Ovary (tissue), 9 donors: Measurements from ENCODE around the gene PRKCQ. TPM values are rescaled to one million over a fixed set of nuclear protein-coding genes. Genes with fewer than 3 reads are reported as not detected.

ENCODE experiments used
- DNase-seq, 5 donors: peaks; one replicate each; pipeline ENCODE4 v3.0.0-alpha.2; 2019 to 2020
- H3K27ac ChIP-seq, 2 donors: fragments of 200-600 bp; one replicate each; pipeline versions ENCODE4 v1.5.1 to v1.8.0; 2019 to 2022
- H3K27me3 ChIP-seq: fragments of 200-600 bp; one replicate; pipeline ENCODE4 v1.8.0; 2022
- H3K36me3 ChIP-seq: fragments of 200-600 bp; sonication (generic); one replicate; pipeline ENCODE4 v1.5.1; 2019
- H3K4me1 ChIP-seq: one replicate; pipeline ENCODE4 v1.8.1; 2013; ENCODE audit warnings: mild to moderate bottlenecking, moderate library complexity; ENCODE audit not compliant: insufficient read depth
- H3K4me3 ChIP-seq: fragments of 200-600 bp; sonication (generic); one replicate; pipeline ENCODE4 v1.5.1; 2017
- H3K9me3 ChIP-seq, 2 donors: fragments of 200-600 bp in 1 of 2; sonication (generic) in 1 of 2; one replicate each; pipeline versions ENCODE4 v1.5.1 to v1.8.1; 2013 to 2019; ENCODE audit warnings: mild to moderate bottlenecking in 1 of 2, moderate library complexity in 1 of 2
- CTCF ChIP-seq, 3 donors: fragments of 450-650 bp in 2 of 3; fragments of 200-600 bp in 1 of 3; IDR thresholded peaks; one replicate each; pipeline versions ENCODE4 v1.5.1 to v1.8.0; 2016 to 2022; ENCODE audit warnings: antibody characterized with exemption in 3 of 3, mild to moderate bottlenecking in 1 of 3
- EP300 ChIP-seq: sonication (generic); formaldehyde crosslinking; IDR thresholded peaks from one replicate; pipeline ENCODE4 v1.6.1; 2017; ENCODE audit warnings: antibody characterized with exemption
- POLR2A ChIP-seq: fragments of 450-650 bp; IDR thresholded peaks from one replicate; pipeline ENCODE4 v1.6.1; 2017; ENCODE audit warnings: antibody characterized with exemption, mild to moderate bottlenecking, moderate library complexity
- WGBS, 3 donors: extraction: QIAGEN DNeasy Blood & Tissue Kit in 1 of 3; methylation state at CpG; one replicate each; pipeline versions ENCODE4 v1.1.5 to v1.1.7; 2013 to 2017; 5-methylcytosine and 5-hydroxymethylcytosine counted together
- intact Hi-C, 4 donors: fragments of 100-400 bp; cut with DNase I; formaldehyde crosslinking; loops; one replicate each; pipeline versions ENCODE4 v1.11.0 to v1.15.1; 2022 to 2023
- polyA plus RNA-seq, 2 donors: library from polyadenylated mRNA; stranded (reverse); fragments of 200-250 nt in 1 of 2; fragments of 350-450 nt in 1 of 2; fragmentation: Illumina TruSeq in 1 of 2; extraction: RNeasy Lipid Tissue Mini Kit (QIAGEN cat#74804) in 1 of 2; gene quantifications; one replicate each; pipeline ENCODE4 v1.2.3, GENCODE V29; 2013 to 2014
- total RNA-seq, 7 donors: library from RNA; depleted of rRNA in 2 of 7; stranded (reverse); fragments of >200 nt in 2 of 7; fragmentation: NEBNext Ultra II Directional in 3 of 7; extraction: Animal tissue kit (Norgen Biotek cat#: 25700) in 3 of 7; gene quantifications; one replicate each; pipeline versions ENCODE4 v1.1.0 to v1.2.4, GENCODE V29; 2016 to 2023
- donor health status: DM: no; HTN: no; CAD: no; lungs with moderate emphysema.
- donor health status: DM: no; HTN: no; CAD: no.
- donor health status: Bipolar disorder and iron deficiency.
- donor health status: DM: yes; HTN: yes; CAD: no.
- donor health status: DM: no; HTN: no; CAD: no.
- donor health status: DM: yes; HTN: yes; CAD: no.

The PRKCQ gene
- total and polyA plus RNA-seq, 9 donors: 0.71 to 3.6 (median 1.1) TPM

GRCh38 chr10:6589287-6590094 is 9.4 kb upstream of the PRKCQ start:
- no peaks in the 10 kb centered on the region for H3K27me3 ChIP-seq
- TF ChIP-seq POLR2A: no peak
- no peak for TF ChIP-seq CTCF (IDR thresholded peaks at IDR 0.05)
- TF ChIP-seq EP300: no peak
- H3K9me3 ChIP-seq: no peaks in the 10 kb centered on the region
- DNase-seq: no peak
- intact Hi-C loops: no loop called here
- H3K4me3 ChIP-seq: no peak overlapping the region
- H3K36me3 ChIP-seq: no peaks in the 10 kb centered on the region
- H3K4me1 ChIP-seq: no peaks in the 10 kb centered on the region
- no peak overlapping the region for H3K27ac ChIP-seq
- WGBS, 3 donors: 78 to 86% (median 81%) methylated on average over 11 of the region's 11 CpGs

- Histone ChIP-seq H3K4me1 (no peaks in the 10 kb centered on the region), H3K36me3 (no peaks in the 10 kb centered on the region), H3K27ac (no peak overlapping the region), H3K9me3 (no peaks in the 10 kb centered on the region), H3K4me3 (no peak overlapping the region), H3K27me3 (no peaks in the 10 kb centered on the region)
- no peak for DNase-seq
- intact Hi-C loops: no loop called here
- TF ChIP-seq EP300: no peak
- no peak for TF ChIP-seq POLR2A
- TF ChIP-seq CTCF (IDR thresholded peaks at IDR 0.05): no peak
- 88 to 93% (median 91%) methylated on average over 3 of the region's 3 CpGs for whole genome bisulfite sequencing, 3 donors
These were observed 8.8 kb upstream of the PRKCQ start for GRCh38 chr10:6588845-6589244.

GRCh38 chr10:6588082-6588481 is 8.0 kb upstream of the PRKCQ start:
- H3K27ac ChIP-seq: no peak overlapping the region
- H3K27me3 ChIP-seq: no peaks in the 10 kb centered on the region
- 9 to 17% (median 14%) methylated on average over 3 of the region's 3 CpGs for WGBS, 3 donors
- no peak overlapping the region for H3K4me3 ChIP-seq
- DNase-seq: no peak
- no peaks in the 10 kb centered on the region for H3K36me3 ChIP-seq
- TF ChIP-seq CTCF (IDR thresholded peaks at IDR 0.05): no peak
- no peak for TF ChIP-seq POLR2A
- no peak for TF ChIP-seq EP300
- no peaks in the 10 kb centered on the region for H3K9me3 ChIP-seq
- intact Hi-C loops: no loop called here
- H3K4me1 ChIP-seq: no peaks in the 10 kb centered on the region

GRCh38 chr10:6586501-6586900 is 6.4 kb upstream of the PRKCQ start:
- WGBS, 3 donors: 78 to 79% (median 78%) methylated on average over 4 of the region's 4 CpGs
- TF ChIP-seq EP300 (no peak), POLR2A (no peak), CTCF (IDR thresholded peaks at IDR 0.05) (no peak)

More at GRCh38 chr10:6586501-6586900, 6.4 kb upstream of the PRKCQ start:
- intact Hi-C loops: no loop called here
- H3K9me3 ChIP-seq: no peaks in the 10 kb centered on the region
- no peak overlapping the region for H3K27ac ChIP-seq
- DNase-seq: no peak
- no peaks in the 10 kb centered on the region for H3K4me1 ChIP-seq
- H3K36me3 ChIP-seq: no peaks in the 10 kb centered on the region
- no peak overlapping the region for H3K4me3 ChIP-seq
- H3K27me3 ChIP-seq: no peaks in the 10 kb centered on the region
